MG63 (cell line): Measurements from ENCODE around the gene ZBED6. TPM values are rescaled to one million over a fixed set of nuclear protein-coding genes. Genes with fewer than 3 reads are reported as not detected.
"Not testable (repeated sequence)": the region's sequence is repeated elsewhere in the genome, so short reads cannot be mapped to it uniquely, and the experiment has no call there.

ENCODE experiments used
- DNase-seq: peaks from one replicate; pipeline ENCODE4 v3.0.0-alpha.2; 2020
- H3K27me3 ChIP-seq: fragments of 250-450 bp; sonication (Bioruptor Pico); 2 replicates; pipeline ENCODE4 v1.5.1; 2020; ENCODE audit warnings: mild to moderate bottlenecking, moderate library complexity
- H3K36me3 ChIP-seq: fragments of 250-450 bp; sonication (Bioruptor Pico); 2 replicates; pipeline ENCODE4 v1.5.1; 2020; ENCODE audit warnings: mild to moderate bottlenecking, moderate library complexity
- H3K4me3 ChIP-seq: fragments of 250-450 bp; sonication (Bioruptor Pico); 2 replicates; pipeline ENCODE4 v1.5.1; 2020; ENCODE audit warnings: mild to moderate bottlenecking, moderate library complexity
- H3K9me3 ChIP-seq: fragments of 250-450 bp; sonication (Bioruptor Pico); 2 replicates; pipeline ENCODE4 v1.5.1; 2020; ENCODE audit warnings: mild to moderate bottlenecking, moderate library complexity
- total RNA-seq: library from RNA; depleted of rRNA; stranded (reverse); fragments of >200 nt; shearing (Covaris generic); gene quantifications from 2 replicates; pipeline ENCODE4 v1.2.3, GENCODE V29; 2014; ENCODE audit warnings: low replicate concordance

ZBED6 gene
- total RNA-seq, 1 experiment from 2014 or later = 2.5 TPM

GRCh38 chr1:203772836-203773235 lies 22.6 kb upstream of the ZBED6 start:
- no peaks in the 10 kb centered on the region for H3K36me3 ChIP-seq
- no peaks in the 10 kb centered on the region for H3K9me3 ChIP-seq
- H3K27me3 ChIP-seq = no peaks in the 10 kb centered on the region
- no peak overlapping the region for H3K4me3 ChIP-seq
- no peak for DNase-seq

- no peak for DNase-seq
- Histone ChIP-seq H3K36me3 (no peaks in the 10 kb centered on the region), H3K4me3 (no peak overlapping the region), H3K27me3 (no peaks in the 10 kb centered on the region), H3K9me3 (no peaks in the 10 kb centered on the region)
Measured at GRCh38 chr1:203776636-203777035, 18.8 kb upstream of the ZBED6 start.

DNA sequence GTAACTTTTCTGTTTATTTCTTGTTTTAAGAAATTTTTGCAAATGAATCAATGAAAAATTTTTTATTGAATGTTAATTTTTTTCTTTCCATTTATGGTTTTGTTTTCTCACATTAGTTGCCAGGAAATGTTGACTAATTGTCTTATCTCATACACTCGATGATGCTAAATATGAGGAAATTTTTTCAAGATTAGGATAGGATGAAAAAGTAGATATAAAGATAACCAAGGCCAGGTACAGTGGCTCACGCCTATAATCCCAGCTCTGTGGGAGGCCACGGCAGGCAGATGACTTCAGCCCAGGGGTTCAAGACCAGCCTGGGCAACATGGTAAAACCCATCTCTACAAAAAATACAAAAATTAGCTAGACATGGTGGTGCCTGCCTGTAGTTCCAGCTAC lies 17.8 kb upstream of the ZBED6 start:
- no peak for DNase-seq
- no peaks in the 10 kb centered on the region for H3K9me3 ChIP-seq

GRCh38 chr1:203778146-203778545 lies 17.3 kb upstream of the ZBED6 start:
- no peaks in the 10 kb centered on the region for H3K9me3 ChIP-seq
- no peaks in the 10 kb centered on the region for H3K36me3 ChIP-seq
- H3K4me3 ChIP-seq = no peak overlapping the region
- H3K27me3 ChIP-seq = no peaks in the 10 kb centered on the region
- DNase-seq = no peak

More for the DNA sequence above, 17.8 kb upstream of the ZBED6 start:
- Histone ChIP-seq H3K36me3 (no peaks in the 10 kb centered on the region), H3K27me3 (no peaks in the 10 kb centered on the region), H3K4me3 (no peak overlapping the region)

GRCh38 chr1:203778789-203779188 lies 16.6 kb upstream of the ZBED6 start:
- H3K4me3 ChIP-seq = no peak overlapping the region
- H3K36me3 ChIP-seq = no peaks in the 10 kb centered on the region
- no peaks in the 10 kb centered on the region for H3K9me3 ChIP-seq
- DNase-seq = no peak
- H3K27me3 ChIP-seq = no peaks in the 10 kb centered on the region

DNA sequence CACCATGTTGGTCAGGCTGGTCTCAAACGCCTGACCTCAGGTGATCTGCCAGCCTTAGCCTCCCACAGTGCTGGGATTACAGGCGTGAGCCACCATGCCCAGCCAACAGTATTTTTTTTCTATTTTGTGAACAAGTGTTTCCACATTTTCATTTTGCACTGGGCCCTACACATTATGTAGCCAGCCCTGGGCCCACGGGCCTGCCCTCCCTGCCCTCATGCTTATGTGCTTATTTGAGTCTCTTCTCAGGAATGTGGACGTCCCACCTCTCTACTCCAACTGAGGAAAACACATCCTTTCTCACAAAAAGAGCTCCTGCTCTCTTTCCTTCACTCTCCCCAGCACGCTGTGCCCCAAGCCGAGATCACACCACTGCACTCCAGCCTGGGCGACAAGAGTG lies 13.5 kb upstream of the ZBED6 start:
- no peaks in the 10 kb centered on the region for H3K36me3 ChIP-seq
- no peak for DNase-seq
- no peaks in the 10 kb centered on the region for H3K27me3 ChIP-seq
- no peak overlapping the region for H3K4me3 ChIP-seq
- H3K9me3 ChIP-seq = 0 out of 2 replicates have a peak, but pooled peaks cover 2% of the 10 kb centered on the region

- no peak overlapping the region for H3K4me3 ChIP-seq
Measured at GRCh38 chr1:203789966-203790365, 5.5 kb upstream of the ZBED6 start.

GRCh38 chr1:203791498-203791897 lies 3.9 kb upstream of the ZBED6 start:
- Histone ChIP-seq H3K36me3 (peaks cover 6% of the 10 kb centered on the region), H3K27me3 (no peaks in the 10 kb centered on the region), H3K4me3 (no peak overlapping the region), H3K9me3 (peaks cover 3% of the 10 kb centered on the region; the same call in 1 of the 2 replicates)
- DNase-seq = no peak

More at GRCh38 chr1:203789966-203790365, 5.5 kb upstream of the ZBED6 start:
- Histone ChIP-seq H3K27me3 (no peaks in the 10 kb centered on the region), H3K36me3 (no peaks in the 10 kb centered on the region), H3K9me3 (peaks cover 5% of the 10 kb centered on the region; the same call in 1 of the 2 replicates)
- no peak for DNase-seq

- no peak for DNase-seq
Measured at GRCh38 chr1:203792486-203792885, 2.9 kb upstream of the ZBED6 start.

GRCh38 chr1:203793561-203793960 lies 1.9 kb upstream of the ZBED6 start:
- DNase-seq, H3K27me3 ChIP-seq, H3K9me3 ChIP-seq, H3K4me3 ChIP-seq: not testable (repeated sequence)
- peaks cover 26% of the 10 kb centered on the region for H3K36me3 ChIP-seq

More at GRCh38 chr1:203792486-203792885, 2.9 kb upstream of the ZBED6 start:
- Histone ChIP-seq H3K36me3 (peaks cover 16% of the 10 kb centered on the region), H3K4me3 (no peak overlapping the region), H3K9me3 (peaks cover 3% of the 10 kb centered on the region; the same call in 1 of the 2 replicates), H3K27me3 (no peaks in the 10 kb centered on the region)

GRCh38 chr1:203794764-203795440 lies 521 bp upstream of the ZBED6 start:
- Histone ChIP-seq H3K4me3 (peak overlapping the region; percentile 93), H3K36me3 (peaks cover 40% of the 10 kb centered on the region), H3K9me3 (peaks cover 3% of the 10 kb centered on the region; the same call in 1 of the 2 replicates), H3K27me3 (no peaks in the 10 kb centered on the region)
- no peak for DNase-seq

DNA sequence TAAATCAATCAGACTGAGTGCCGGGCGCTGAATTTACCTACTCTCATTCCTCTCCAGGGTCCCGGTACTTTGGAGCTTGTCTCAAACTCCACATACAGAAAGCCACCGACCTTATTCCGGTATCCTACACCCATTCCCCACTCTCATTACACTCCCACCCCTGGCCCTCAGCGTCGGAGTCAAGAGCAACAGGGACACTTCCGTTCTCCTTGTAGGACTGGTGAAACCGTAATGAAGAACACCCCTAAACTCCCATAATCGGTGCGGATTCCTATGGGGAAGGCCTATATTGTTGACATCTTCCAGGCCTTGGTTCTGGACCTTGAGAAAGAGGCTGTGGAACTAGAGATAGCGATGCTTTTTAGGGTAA lies 798 bp downstream of the ZBED6 start:
- Histone ChIP-seq H3K27me3 (no peaks in the 10 kb centered on the region), H3K36me3 (peaks cover 53% of the 10 kb centered on the region), H3K4me3 (peak overlapping the region; percentile 93), H3K9me3 (peaks cover 3% of the 10 kb centered on the region; the same call in 1 of the 2 replicates)
- peak; percentile 46 for DNase-seq

- no peaks in the 10 kb centered on the region for H3K27me3 ChIP-seq
- peaks cover 62% of the 10 kb centered on the region for H3K36me3 ChIP-seq
- no peaks in the 10 kb centered on the region for H3K9me3 ChIP-seq
- no peak for DNase-seq
- H3K4me3 ChIP-seq = peak overlapping the region; percentile 93
Measured at GRCh38 chr1:203797216-203797615, 1.8 kb downstream of the ZBED6 start.

- no peaks in the 10 kb centered on the region for H3K27me3 ChIP-seq
- no peak for DNase-seq
- H3K4me3 ChIP-seq = no peak overlapping the region; the same call in 1 of the 2 replicates
- no peaks in the 10 kb centered on the region for H3K9me3 ChIP-seq
- peaks cover 69% of the 10 kb centered on the region for H3K36me3 ChIP-seq
Measured at GRCh38 chr1:203797948-203798655, 2.7 kb downstream of the ZBED6 start.

DNA sequence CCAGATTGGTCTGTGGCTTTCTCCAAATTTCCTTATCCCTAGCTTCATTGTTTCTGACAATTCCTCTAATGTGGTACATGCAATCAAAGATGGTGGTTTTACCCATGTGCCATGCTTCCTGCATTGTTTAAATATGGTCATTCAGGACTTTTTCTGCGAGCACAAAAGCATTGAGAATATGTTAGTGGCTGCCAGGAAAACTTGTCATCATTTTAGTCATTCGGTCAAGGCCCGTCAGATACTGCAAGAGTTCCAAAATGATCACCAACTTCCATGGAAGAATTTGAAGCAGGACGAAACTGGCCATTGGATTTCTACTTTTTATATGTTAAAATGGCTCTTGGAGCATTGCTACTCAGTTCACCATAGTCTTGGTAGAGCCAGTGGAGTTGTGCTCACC lies 3.7 kb downstream of the ZBED6 start:
- no peak overlapping the region for H3K4me3 ChIP-seq
- no peak for DNase-seq
- H3K9me3 ChIP-seq = no peaks in the 10 kb centered on the region
- H3K36me3 ChIP-seq = peaks cover 77% of the 10 kb centered on the region
- H3K27me3 ChIP-seq = no peaks in the 10 kb centered on the region

- Histone ChIP-seq H3K4me3 (no peak overlapping the region), H3K9me3 (no peaks in the 10 kb centered on the region), H3K27me3 (no peaks in the 10 kb centered on the region), H3K36me3 (peaks cover 85% of the 10 kb centered on the region)
- no peak for DNase-seq
Measured at GRCh38 chr1:203799971-203800370, 4.5 kb downstream of the ZBED6 start.

DNA sequence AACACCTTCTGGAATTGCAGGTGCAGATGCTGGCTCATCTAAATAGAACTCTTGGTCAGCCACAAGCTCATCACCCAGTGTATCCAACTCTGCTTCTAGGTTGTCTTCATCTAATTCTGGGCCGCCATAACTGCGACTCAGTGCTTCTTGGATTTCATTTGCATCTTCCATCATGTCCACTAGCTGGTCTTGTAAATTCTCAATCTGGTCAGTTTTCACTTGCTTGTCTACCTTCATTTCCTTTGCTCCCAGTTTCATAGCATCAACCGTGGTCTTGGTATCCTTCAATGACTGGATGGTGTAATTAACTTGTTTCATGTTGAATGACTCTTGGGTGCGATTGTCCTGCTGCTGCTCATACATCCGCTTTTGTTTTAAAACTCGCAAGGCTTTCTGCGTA lies 10.3 kb downstream of the ZBED6 start:
- Histone ChIP-seq H3K9me3 (no peaks in the 10 kb centered on the region), H3K36me3 (peaks cover 77% of the 10 kb centered on the region), H3K4me3 (no peak overlapping the region), H3K27me3 (no peaks in the 10 kb centered on the region)
- DNase-seq = no peak

- Histone ChIP-seq H3K4me3 (no peak overlapping the region), H3K36me3 (peaks cover 75% of the 10 kb centered on the region), H3K9me3 (no peaks in the 10 kb centered on the region), H3K27me3 (no peaks in the 10 kb centered on the region)
- peak; percentile 89 for DNase-seq
Measured at GRCh38 chr1:203807196-203807595, 11.8 kb downstream of the ZBED6 start.
